Esophagus squamous epithelium (tissue), 5 donors: ENCODE results near the gene MX1. TPM values are rescaled to one million over a fixed set of nuclear protein-coding genes. Genes with fewer than 3 reads are reported as not detected.

Experiments
- DNase-seq: peaks from one replicate; lab custom pipeline; 2025; lab: John Stamatoyannopoulos, UW
- H3K27ac ChIP-seq, 4 donors: fragments of 200-600 bp; sonication (generic); one replicate each; pipeline ENCODE4 v1.5.1; 2016 to 2019; ENCODE audit warnings: mild to moderate bottlenecking in 1 of 4
- H3K27me3 ChIP-seq, 4 donors: fragments of 200-600 bp; sonication (generic); 1 replicate in 3 of 4; 2 replicates in 1 of 4; pipeline versions ENCODE4 v1.5.1 to v1.6.0; 2017 to 2021; ENCODE audit warnings: antibody characterized with exemption in 1 of 4
- H3K36me3 ChIP-seq, 3 donors: fragments of 200-600 bp; sonication (generic); one replicate each; pipeline ENCODE4 v1.5.1; 2016 to 2019
- H3K4me1 ChIP-seq, 3 donors: fragments of 200-600 bp; sonication (generic); one replicate each; pipeline ENCODE4 v1.5.1; 2017 to 2019
- H3K4me3 ChIP-seq, 4 donors: fragments of 200-600 bp; sonication (generic); 1 replicate in 3 of 4; 2 replicates in 1 of 4; pipeline ENCODE4 v1.5.1; 2016 to 2019; ENCODE audit warnings: mild to moderate bottlenecking in 2 of 4, moderate library complexity in 1 of 4
- H3K9me3 ChIP-seq, 3 donors: fragments of 200-600 bp; sonication (generic); one replicate each; pipeline ENCODE4 v1.5.1; 2016 to 2019
- CTCF ChIP-seq, 6 experiments: fragments of 450-650 bp in 4 of 6; fragments of 200-600 bp in 2 of 6; sonication (generic) in 2 of 6; IDR thresholded peaks; one replicate each; pipeline ENCODE4 v1.5.1; 2016 to 2019; ENCODE audit warnings: antibody characterized with exemption in 6 of 6, mild to moderate bottlenecking in 4 of 6, moderate library complexity in 4 of 6
- POLR2A ChIP-seq, 4 donors: fragments of 450-650 bp; IDR thresholded peaks; one replicate each; pipeline ENCODE4 v1.6.1; 2017; ENCODE audit warnings: antibody characterized with exemption in 4 of 4, mild to moderate bottlenecking in 4 of 4, moderate library complexity in 3 of 4
- WGBS, 2 donors: methylation state at CpG; one replicate each; pipeline ENCODE4 v1.1.5; 2018; 5-methylcytosine and 5-hydroxymethylcytosine counted together
- intact Hi-C: fragments of 100-400 bp; cut with DNase I; formaldehyde crosslinking; loops from one replicate; pipeline ENCODE4 v1.15.0; 2022
- total RNA-seq, 4 donors: library from RNA; depleted of rRNA; stranded (reverse); fragments of >200 nt; gene quantifications; one replicate each; pipeline ENCODE4 v1.1.0, GENCODE V29; 2016
- donor health status: DM: yes; HTN: yes; CAD: no.

MX1 gene
- total RNA-seq, 4 donors from 2014 or later: 29.7 to 90.2 (median 40.9) TPM

GRCh38 chr21:41480086-41480690 is 54.1 kb downstream of the MX1 start:
- Histone ChIP-seq H3K4me3 (no peak overlapping the region), H3K27me3 (peaks cover 0 to 34% (median 0%) of the 10 kb centered on the region in 4 donors), H3K27ac (no peak overlapping the region), H3K36me3 (peaks cover 0 to 5% (median 0%) of the 10 kb centered on the region in 3 donors), H3K9me3 (no peaks in the 10 kb centered on the region), H3K4me1 (no peaks in the 10 kb centered on the region)
- DNase-seq: no peak
- intact Hi-C loops: no loop called here
- TF ChIP-seq CTCF (IDR thresholded peaks at IDR 0.05): no peak
- TF ChIP-seq POLR2A (IDR thresholded peaks at IDR 0.05): no peak
- WGBS, 2 donors: 70 to 93% methylated on average over 10 to 14 of the region's 17 CpGs

GRCh38 chr21:41481191-41481590 is 55.2 kb downstream of the MX1 start:
- TF ChIP-seq CTCF (IDR thresholded peaks at IDR 0.05): no peak
- no peak for TF ChIP-seq POLR2A (IDR thresholded peaks at IDR 0.05)
- no peak for DNase-seq
- H3K4me3 ChIP-seq: no peak overlapping the region
- WGBS, 2 donors: 77 to 94% methylated on average over 8 of the region's 8 CpGs
- H3K9me3 ChIP-seq: no peaks in the 10 kb centered on the region
- peaks cover 0 to 34% (median 0%) of the 10 kb centered on the region in 4 donors for H3K27me3 ChIP-seq
- peaks cover 0 to 5% (median 0%) of the 10 kb centered on the region in 3 donors for H3K36me3 ChIP-seq
- intact Hi-C loops: no loop called here
- H3K4me1 ChIP-seq: no peaks in the 10 kb centered on the region
- no peak overlapping the region for H3K27ac ChIP-seq

GRCh38 chr21:41482301-41482700 is 56.3 kb downstream of the MX1 start:
- Histone ChIP-seq H3K9me3 (no peaks in the 10 kb centered on the region), H3K27ac (no peak overlapping the region), H3K4me3 (no peak overlapping the region), H3K27me3 (peaks cover 0 to 33% (median 0%) of the 10 kb centered on the region in 4 donors), H3K36me3 (peaks cover 0 to 5% (median 0%) of the 10 kb centered on the region in 3 donors), H3K4me1 (no peaks in the 10 kb centered on the region)
- WGBS, 2 donors: 18 to 22% methylated on average over 6 of the region's 6 CpGs
- intact Hi-C loops: no loop called here
- TF ChIP-seq CTCF (IDR thresholded peaks at IDR 0.05) (no peak), POLR2A (IDR thresholded peaks at IDR 0.05) (no peak)
- DNase-seq: no peak

GRCh38 chr21:41482980-41483379 is 56.9 kb downstream of the MX1 start:
- H3K27ac ChIP-seq: no peak overlapping the region
- DNase-seq: no peak
- H3K27me3 ChIP-seq: peaks cover 0 to 26% (median 0%) of the 10 kb centered on the region in 4 donors
- no peaks in the 10 kb centered on the region for H3K4me1 ChIP-seq
- TF ChIP-seq POLR2A (IDR thresholded peaks at IDR 0.05) (no peak), CTCF (IDR thresholded peaks at IDR 0.05) (no peak)
- WGBS, 2 donors: 84 to 90% methylated on average over 6 of the region's 6 CpGs
- peaks cover 0 to 7% (median 0%) of the 10 kb centered on the region in 3 donors for H3K36me3 ChIP-seq
- intact Hi-C loops: no loop called here
- no peak overlapping the region for H3K4me3 ChIP-seq
- no peaks in the 10 kb centered on the region for H3K9me3 ChIP-seq

- Histone ChIP-seq H3K4me1 (no peaks in the 10 kb centered on the region), H3K36me3 (peaks cover 0 to 11% (median 0%) of the 10 kb centered on the region in 3 donors), H3K27ac (no peak overlapping the region), H3K4me3 (no peak overlapping the region), H3K27me3 (peaks cover 0 to 22% (median 0%) of the 10 kb centered on the region in 4 donors), H3K9me3 (no peaks in the 10 kb centered on the region)
- WGBS, 2 donors: 38 to 73% methylated on average over 6 to 10 of the region's 12 CpGs
- intact Hi-C loops: no loop called here
- TF ChIP-seq CTCF (IDR thresholded peaks at IDR 0.05) (no peak), POLR2A (IDR thresholded peaks at IDR 0.05) (no peak)
- no peak for DNase-seq
Observed at GRCh38 chr21:41483415-41483814, 57.4 kb downstream of the MX1 start.
